ENCODE results near the gene MINDY3.

MINDY3 gene

GRCh38 chr10:15842556-15843169 is 17.6 kb downstream of the MINDY3 start (continued):
- TF ChIP-seq TOX (CRISPR knock-in tag; IDR thresholded peaks at IDR 0.05; ENCODE audit: borderline replicate concordance) (no peak), ESRRG (CRISPR knock-in tag; IDR thresholded peaks at IDR 0.05) (no peak), BACH2 (CRISPR knock-in tag; IDR thresholded peaks at IDR 0.05; ENCODE audit: borderline replicate concordance) (no peak), CSRNP3 (CRISPR knock-in tag; IDR thresholded peaks at IDR 0.05) (no peak), ZNF8 (CRISPR knock-in tag; IDR thresholded peaks at IDR 0.05) (no peak), ARNTL (CRISPR knock-in tag; IDR thresholded peaks at IDR 0.05; ENCODE audit: borderline replicate concordance, low read depth) (no peak)

DNA sequence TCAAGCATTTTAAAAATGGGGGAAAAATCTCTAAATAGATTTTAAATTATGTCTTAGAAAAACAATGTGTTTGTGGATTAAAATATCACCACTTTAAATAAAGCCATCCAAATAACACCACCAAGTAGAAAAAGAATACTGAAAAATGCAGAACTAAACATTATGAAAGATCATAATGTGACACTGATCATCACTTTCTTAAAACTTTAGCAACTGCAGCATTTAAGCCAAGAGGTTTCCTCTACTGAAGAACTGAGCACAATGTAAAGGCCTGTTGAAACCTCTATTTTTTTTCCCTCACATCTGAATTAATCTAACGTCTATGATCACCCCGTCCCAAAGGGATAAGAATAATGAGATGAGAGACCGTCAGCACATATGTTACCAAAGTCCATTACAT is 18.6 kb downstream of the MINDY3 start:
- TF ChIP-seq TCF4 (CRISPR knock-in tag; IDR thresholded peaks at IDR 0.05; ENCODE audit: borderline replicate concordance) (no peak), CSDC2 (CRISPR knock-in tag; IDR thresholded peaks at IDR 0.05) (no peak), ZFP30 (CRISPR knock-in tag; IDR thresholded peaks at IDR 0.05) (no peak)
- TF ChIP-seq, protein P1, sequence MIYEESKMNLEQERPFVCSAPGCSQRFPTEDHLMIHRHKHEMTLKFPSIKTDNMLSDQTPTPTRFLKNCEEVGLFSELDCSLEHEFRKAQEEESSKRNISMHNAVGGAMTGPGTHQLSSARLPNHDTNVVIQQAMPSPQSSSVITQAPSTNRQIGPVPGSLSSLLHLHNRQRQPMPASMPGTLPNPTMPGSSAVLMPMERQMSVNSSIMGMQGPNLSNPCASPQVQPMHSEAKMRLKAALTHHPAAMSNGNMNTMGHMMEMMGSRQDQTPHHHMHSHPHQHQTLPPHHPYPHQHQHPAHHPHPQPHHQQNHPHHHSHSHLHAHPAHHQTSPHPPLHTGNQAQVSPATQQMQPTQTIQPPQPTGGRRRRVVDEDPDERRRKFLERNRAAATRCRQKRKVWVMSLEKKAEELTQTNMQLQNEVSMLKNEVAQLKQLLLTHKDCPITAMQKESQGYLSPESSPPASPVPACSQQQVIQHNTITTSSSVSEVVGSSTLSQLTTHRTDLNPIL (CRISPR knock-in tag; IDR thresholded peaks at IDR 0.05; ENCODE audit: low read depth), result no peak
- no peak for ATAC-seq

- no peak for TF ChIP-seq ZC3H10 (CRISPR knock-in tag; IDR thresholded peaks at IDR 0.05)
- no peak for TF ChIP-seq TOX (CRISPR knock-in tag; IDR thresholded peaks at IDR 0.05; ENCODE audit: borderline replicate concordance)
- no peak for TF ChIP-seq ZNF70 (CRISPR knock-in tag; IDR thresholded peaks at IDR 0.05)
- TF ChIP-seq, protein P2, sequence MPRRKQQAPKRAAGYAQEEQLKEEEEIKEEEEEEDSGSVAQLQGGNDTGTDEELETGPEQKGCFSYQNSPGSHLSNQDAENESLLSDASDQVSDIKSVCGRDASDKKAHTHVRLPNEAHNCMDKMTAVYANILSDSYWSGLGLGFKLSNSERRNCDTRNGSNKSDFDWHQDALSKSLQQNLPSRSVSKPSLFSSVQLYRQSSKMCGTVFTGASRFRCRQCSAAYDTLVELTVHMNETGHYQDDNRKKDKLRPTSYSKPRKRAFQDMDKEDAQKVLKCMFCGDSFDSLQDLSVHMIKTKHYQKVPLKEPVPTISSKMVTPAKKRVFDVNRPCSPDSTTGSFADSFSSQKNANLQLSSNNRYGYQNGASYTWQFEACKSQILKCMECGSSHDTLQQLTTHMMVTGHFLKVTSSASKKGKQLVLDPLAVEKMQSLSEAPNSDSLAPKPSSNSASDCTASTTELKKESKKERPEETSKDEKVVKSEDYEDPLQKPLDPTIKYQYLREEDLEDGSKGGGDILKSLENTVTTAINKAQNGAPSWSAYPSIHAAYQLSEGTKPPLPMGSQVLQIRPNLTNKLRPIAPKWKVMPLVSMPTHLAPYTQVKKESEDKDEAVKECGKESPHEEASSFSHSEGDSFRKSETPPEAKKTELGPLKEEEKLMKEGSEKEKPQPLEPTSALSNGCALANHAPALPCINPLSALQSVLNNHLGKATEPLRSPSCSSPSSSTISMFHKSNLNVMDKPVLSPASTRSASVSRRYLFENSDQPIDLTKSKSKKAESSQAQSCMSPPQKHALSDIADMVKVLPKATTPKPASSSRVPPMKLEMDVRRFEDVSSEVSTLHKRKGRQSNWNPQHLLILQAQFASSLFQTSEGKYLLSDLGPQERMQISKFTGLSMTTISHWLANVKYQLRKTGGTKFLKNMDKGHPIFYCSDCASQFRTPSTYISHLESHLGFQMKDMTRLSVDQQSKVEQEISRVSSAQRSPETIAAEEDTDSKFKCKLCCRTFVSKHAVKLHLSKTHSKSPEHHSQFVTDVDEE (CRISPR knock-in tag; IDR thresholded peaks at IDR 0.05), result no peak
- no peak for TF ChIP-seq OSR1 (CRISPR knock-in tag; IDR thresholded peaks at IDR 0.05)
- TF ChIP-seq ZNF8 (CRISPR knock-in tag; IDR thresholded peaks at IDR 0.05), result no peak
- TF ChIP-seq ESRRG (CRISPR knock-in tag; IDR thresholded peaks at IDR 0.05), result no peak
- TF ChIP-seq, protein P1 (CRISPR knock-in tag; IDR thresholded peaks at IDR 0.05; ENCODE audit: low read depth), result no peak
- TF ChIP-seq GLIS3 (CRISPR knock-in tag; IDR thresholded peaks at IDR 0.05), result no peak
- no peak for TF ChIP-seq ZFP3 (CRISPR knock-in tag; IDR thresholded peaks at IDR 0.05)
- TF ChIP-seq CSDC2 (CRISPR knock-in tag; IDR thresholded peaks at IDR 0.05), result no peak
- TF ChIP-seq, protein P3, sequence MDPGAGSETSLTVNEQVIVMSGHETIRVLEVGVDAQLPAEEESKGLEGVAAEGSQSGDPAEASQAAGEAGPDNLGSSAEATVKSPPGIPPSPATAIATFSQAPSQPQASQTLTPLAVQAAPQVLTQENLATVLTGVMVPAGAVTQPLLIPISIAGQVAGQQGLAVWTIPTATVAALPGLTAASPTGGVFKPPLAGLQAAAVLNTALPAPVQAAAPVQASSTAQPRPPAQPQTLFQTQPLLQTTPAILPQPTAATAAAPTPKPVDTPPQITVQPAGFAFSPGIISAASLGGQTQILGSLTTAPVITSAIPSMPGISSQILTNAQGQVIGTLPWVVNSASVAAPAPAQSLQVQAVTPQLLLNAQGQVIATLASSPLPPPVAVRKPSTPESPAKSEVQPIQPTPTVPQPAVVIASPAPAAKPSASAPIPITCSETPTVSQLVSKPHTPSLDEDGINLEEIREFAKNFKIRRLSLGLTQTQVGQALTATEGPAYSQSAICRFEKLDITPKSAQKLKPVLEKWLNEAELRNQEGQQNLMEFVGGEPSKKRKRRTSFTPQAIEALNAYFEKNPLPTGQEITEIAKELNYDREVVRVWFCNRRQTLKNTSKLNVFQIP (CRISPR knock-in tag; IDR thresholded peaks at IDR 0.05; ENCODE audit: borderline replicate concordance, low read depth), result no peak
- ATAC-seq, result no peak
These were observed 23.5 kb downstream of the MINDY3 start for GRCh38 chr10:15836807-15837206.

DNA sequence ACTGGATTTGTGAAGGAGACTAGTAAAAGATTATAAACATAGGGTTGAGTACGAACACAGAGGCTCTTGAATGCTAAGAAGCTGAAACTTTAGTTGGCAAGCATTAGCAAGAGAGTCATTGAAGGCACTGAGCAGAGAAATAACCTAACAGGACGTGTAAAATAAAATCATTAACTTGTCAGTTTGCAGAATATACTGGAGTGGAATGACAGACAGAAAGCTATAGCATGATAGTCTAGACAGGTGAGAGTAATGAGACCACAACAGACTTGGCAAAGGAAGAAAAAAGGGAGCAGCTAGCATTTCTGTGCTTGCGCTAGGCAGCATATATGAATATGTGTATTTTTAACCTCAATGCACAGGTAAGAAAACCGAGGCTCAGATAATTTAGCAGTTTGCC is 30.8 kb downstream of the MINDY3 start:
- no peak for ATAC-seq
- no peak for TF ChIP-seq GLIS3 (CRISPR knock-in tag; IDR thresholded peaks at IDR 0.05)
- no peak for TF ChIP-seq ZC3H10 (CRISPR knock-in tag; IDR thresholded peaks at IDR 0.05)
- no peak for TF ChIP-seq TOX (CRISPR knock-in tag; IDR thresholded peaks at IDR 0.05; ENCODE audit: borderline replicate concordance)
- no peak for TF ChIP-seq CSRNP3 (CRISPR knock-in tag; IDR thresholded peaks at IDR 0.05)
- no peak for TF ChIP-seq ZFP3 (CRISPR knock-in tag; IDR thresholded peaks at IDR 0.05)
- TF ChIP-seq SNAI2 (CRISPR knock-in tag; IDR thresholded peaks at IDR 0.05), result no peak
- TF ChIP-seq PATZ1 (CRISPR knock-in tag; IDR thresholded peaks at IDR 0.05; ENCODE audit: borderline replicate concordance), result no peak

Data from SK-N-SH treated with all-trans-retinoic acid at 6 μM for 48 hours (cell line).